ENCODE results near the gene RNF7.

DNA sequence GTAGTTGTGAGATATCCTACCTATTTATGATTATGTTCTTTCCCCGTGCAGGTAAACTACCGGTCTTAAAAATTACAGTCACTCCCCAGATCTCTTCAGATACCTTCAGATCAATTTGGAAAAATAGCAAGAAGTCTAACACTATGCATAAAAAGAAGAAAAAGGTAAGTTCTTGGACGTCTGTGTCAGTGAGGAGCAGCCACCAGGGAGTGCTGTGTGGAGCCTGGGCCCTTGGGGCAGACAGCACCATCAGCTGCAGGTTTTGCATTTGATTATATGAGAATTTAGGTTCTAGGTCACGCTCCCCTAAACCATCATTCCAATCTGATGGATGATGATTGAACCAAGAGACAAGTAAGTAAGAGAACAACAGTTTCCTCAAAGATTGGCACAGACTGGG lies 8.9 kb upstream of the RNF7 start:
- TF ChIP-seq POLR2A (IDR thresholded peaks at IDR 0.05; ENCODE audit: low read depth, low read length) (no peak), EZH2 (IDR thresholded peaks at IDR 0.05; ENCODE audit: borderline replicate concordance, low read depth, low read length, severe bottlenecking) (no peak), POLR2AphosphoS5 (IDR thresholded peaks at IDR 0.05; ENCODE audit: insufficient read depth, low read depth, low read length) (no peak), JUN (IDR thresholded peaks at IDR 0.05; ENCODE audit: borderline replicate concordance, insufficient read depth, insufficient read length, low read depth) (no peak), MYC (IDR thresholded peaks at IDR 0.05; ENCODE audit: low read depth, low read length) (no peak)
- TF ChIP-seq, protein P1, sequence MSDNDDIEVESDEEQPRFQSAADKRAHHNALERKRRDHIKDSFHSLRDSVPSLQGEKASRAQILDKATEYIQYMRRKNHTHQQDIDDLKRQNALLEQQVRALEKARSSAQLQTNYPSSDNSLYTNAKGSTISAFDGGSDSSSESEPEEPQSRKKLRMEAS (IDR thresholded peaks at IDR 0.05; ENCODE audit: insufficient read depth, insufficient read length) = no peak
- TF ChIP-seq, protein P2, sequence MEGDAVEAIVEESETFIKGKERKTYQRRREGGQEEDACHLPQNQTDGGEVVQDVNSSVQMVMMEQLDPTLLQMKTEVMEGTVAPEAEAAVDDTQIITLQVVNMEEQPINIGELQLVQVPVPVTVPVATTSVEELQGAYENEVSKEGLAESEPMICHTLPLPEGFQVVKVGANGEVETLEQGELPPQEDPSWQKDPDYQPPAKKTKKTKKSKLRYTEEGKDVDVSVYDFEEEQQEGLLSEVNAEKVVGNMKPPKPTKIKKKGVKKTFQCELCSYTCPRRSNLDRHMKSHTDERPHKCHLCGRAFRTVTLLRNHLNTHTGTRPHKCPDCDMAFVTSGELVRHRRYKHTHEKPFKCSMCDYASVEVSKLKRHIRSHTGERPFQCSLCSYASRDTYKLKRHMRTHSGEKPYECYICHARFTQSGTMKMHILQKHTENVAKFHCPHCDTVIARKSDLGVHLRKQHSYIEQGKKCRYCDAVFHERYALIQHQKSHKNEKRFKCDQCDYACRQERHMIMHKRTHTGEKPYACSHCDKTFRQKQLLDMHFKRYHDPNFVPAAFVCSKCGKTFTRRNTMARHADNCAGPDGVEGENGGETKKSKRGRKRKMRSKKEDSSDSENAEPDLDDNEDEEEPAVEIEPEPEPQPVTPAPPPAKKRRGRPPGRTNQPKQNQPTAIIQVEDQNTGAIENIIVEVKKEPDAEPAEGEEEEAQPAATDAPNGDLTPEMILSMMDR (IDR thresholded peaks at IDR 0.05; ENCODE audit: extremely low read depth in 1 of 2, insufficient read depth in 1 of 2, low read depth in 1 of 2, low read length in 2 of 2) = peak in 1 of 2 donors; percentile 10
